ENCODE measurements around the gene TAGLN3.

TAGLN3 gene

GRCh38 chr3:111984636-111985298 lies 14.0 kb upstream of the TAGLN3 start:
- TF ChIP-seq CTCF (IDR thresholded peaks at IDR 0.05; ENCODE audit: low read depth, low read length, missing control alignments) = no peak
- no peak overlapping the region for H3K4me3 ChIP-seq (replicated peaks; ENCODE audit: low read depth, low read length)
- no peak for DNase-seq (ENCODE audit: extremely low read depth, low read depth)

GRCh38 chr3:111986800-111987199 lies 11.9 kb upstream of the TAGLN3 start:
- DNase-seq (ENCODE audit: extremely low read depth, low read depth) = no peak
- no peak for TF ChIP-seq CTCF (IDR thresholded peaks at IDR 0.05; ENCODE audit: low read depth, low read length, missing control alignments)
- no peak overlapping the region for H3K4me3 ChIP-seq (replicated peaks; ENCODE audit: low read depth, low read length)

GRCh38 chr3:111989061-111989678 lies 9.6 kb upstream of the TAGLN3 start:
- no peak overlapping the region for H3K4me3 ChIP-seq (replicated peaks; ENCODE audit: low read depth, low read length)
- TF ChIP-seq CTCF (IDR thresholded peaks at IDR 0.05; ENCODE audit: low read depth, low read length, missing control alignments) = peak; percentile 69
- peak; percentile 47 for DNase-seq (ENCODE audit: extremely low read depth, low read depth)

DNA sequence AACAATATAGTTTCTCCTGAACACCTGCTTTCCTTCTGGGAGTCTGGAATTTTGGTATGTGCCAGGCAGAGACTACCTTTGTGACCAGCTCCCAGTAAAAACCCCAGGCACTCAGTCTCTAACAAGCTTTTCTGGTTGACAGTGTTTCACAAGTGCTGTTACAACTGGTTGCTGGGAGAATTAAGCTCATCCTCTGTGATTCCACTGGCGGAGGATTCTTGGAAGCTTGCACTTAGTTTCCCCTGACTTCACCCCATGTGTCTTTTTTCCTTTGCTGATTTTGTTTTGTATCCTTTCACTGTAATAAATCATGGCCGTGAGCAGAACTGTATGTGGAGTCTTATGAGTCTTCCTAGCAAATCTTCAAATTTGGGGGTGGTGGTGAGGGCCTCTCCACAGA lies 5.7 kb upstream of the TAGLN3 start:
- TF ChIP-seq CTCF (IDR thresholded peaks at IDR 0.05; ENCODE audit: low read depth, low read length, missing control alignments) = no peak
- no peak overlapping the region for H3K4me3 ChIP-seq (replicated peaks; ENCODE audit: low read depth, low read length)
- DNase-seq (ENCODE audit: extremely low read depth, low read depth) = no peak

GRCh38 chr3:111999484-112000324 lies 982 bp downstream of the TAGLN3 start:
- DNase-seq (ENCODE audit: extremely low read depth, low read depth) = no peak
- no peak for TF ChIP-seq CTCF (IDR thresholded peaks at IDR 0.05; ENCODE audit: low read depth, low read length, missing control alignments)
- H3K4me3 ChIP-seq (replicated peaks; ENCODE audit: low read depth, low read length) = peak overlapping the region; percentile 40

- no peak for TF ChIP-seq CTCF (IDR thresholded peaks at IDR 0.05; ENCODE audit: low read depth, low read length, missing control alignments)
- DNase-seq (ENCODE audit: extremely low read depth, low read depth) = no peak
- H3K4me3 ChIP-seq (replicated peaks; ENCODE audit: low read depth, low read length) = no peak overlapping the region
Observed at GRCh38 chr3:112000367-112000771, 1.6 kb downstream of the TAGLN3 start.

Measured in HFF-Myc (cell line).